HG03520 (cell line): ENCODE data around the gene PRM1.

Experiments
- ATAC-seq: cut with Tn5 transposase; IDR thresholded peaks from one replicate; pipeline ENCODE4 v1.9.1; 2021; ENCODE audit warnings: mild to moderate bottlenecking, moderate library complexity; ENCODE audit not compliant: unreplicated experiment

Gene PRM1

DNA sequence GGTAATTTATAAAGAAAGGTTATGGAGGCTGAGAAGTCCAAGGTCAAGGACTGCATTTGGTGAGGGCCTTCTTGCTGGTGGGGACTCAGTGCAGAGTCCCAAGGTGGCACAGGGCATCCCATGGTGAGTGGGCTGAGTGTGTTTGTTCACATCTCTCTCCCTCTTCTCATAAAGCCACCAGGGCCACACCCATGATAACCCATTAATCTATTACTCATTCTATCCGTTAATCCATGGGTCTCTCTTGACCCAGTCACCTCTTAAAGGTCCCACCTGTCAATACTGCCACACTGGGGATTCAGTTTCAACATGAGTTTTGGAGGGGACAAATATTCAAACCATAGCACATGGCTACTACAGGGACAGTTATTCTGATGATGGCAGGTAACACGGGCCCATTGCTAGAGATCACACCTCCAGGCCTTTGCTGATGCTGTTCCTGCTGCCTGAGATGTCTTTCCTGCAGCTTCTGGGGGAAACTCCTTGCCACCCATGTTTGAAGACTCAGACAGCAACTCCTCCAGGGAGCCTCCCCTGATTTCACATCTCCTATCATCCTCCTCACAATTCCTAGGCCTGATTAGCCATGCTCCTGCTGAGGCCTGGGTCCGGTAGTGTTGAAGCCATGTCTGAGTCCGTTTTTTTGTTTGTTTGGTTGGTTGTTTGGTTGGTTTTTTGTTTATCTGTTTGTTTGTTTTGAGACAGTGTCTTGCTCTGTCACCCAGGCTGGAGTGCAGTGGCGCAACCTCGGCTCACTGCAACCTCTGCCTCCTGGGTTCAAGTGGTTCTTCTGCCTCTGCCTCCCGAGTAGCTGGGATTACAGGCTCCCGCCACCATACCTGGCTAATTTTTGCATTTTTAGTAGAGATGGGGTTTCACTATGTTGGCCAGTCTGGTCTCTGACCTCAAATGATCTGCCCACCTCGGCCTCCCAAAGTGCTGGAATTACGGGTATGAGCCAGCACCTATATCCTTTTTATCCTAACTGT, 41.2 kb downstream of the PRM1 start:
- no peak for ATAC-seq

DNA sequence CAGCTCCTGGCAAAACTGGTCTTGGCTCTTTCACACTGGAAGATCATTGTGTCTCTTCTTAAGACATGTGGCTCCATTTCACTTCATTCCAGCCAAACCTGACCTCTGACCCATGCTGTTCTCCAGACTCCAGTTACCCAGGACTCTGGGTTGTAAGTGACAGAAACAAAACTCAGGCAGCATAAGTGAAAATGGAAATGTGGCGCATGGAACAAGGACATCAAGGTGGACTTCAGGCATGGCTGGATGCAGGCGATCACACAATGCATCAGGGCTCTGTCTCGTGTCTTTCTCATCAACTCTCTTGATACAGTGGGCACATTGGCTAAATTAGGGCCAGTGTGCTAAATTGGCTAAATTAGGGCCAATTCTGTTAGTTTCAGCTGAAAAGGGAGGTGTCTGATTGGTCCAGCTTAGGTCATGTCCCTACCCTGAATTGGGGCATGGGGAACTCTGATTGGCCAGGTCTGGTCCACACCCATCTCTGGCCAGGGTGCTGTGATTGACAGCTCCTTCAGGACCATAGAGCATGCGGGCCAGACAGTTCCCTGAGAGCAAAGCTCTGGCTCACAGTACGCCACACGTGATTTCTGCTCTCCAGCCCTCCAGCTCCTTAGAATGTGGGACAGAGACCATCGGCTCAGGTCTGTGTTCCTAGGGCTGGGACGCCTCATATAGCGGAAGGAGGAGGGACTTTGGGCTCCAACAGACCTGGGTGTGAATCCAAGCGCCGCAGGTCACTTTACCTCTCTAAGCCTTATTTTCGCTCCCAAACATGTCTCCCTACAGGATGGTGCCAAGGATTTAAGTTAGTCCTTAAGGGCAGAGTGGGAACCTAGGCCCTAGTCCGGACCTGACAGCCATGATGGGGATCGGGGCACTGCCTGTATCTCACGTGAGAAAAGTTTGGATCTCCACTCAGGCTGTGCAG, 42.6 kb downstream of the PRM1 start:
- ATAC-seq, result no peak

- ATAC-seq, result no peak
These were observed 44.5 kb downstream of the PRM1 start for GRCh38 chr16:11236461-11237254.

GRCh38 chr16:11235703-11235991, 45.5 kb downstream of the PRM1 start:
- no peak for ATAC-seq

DNA sequence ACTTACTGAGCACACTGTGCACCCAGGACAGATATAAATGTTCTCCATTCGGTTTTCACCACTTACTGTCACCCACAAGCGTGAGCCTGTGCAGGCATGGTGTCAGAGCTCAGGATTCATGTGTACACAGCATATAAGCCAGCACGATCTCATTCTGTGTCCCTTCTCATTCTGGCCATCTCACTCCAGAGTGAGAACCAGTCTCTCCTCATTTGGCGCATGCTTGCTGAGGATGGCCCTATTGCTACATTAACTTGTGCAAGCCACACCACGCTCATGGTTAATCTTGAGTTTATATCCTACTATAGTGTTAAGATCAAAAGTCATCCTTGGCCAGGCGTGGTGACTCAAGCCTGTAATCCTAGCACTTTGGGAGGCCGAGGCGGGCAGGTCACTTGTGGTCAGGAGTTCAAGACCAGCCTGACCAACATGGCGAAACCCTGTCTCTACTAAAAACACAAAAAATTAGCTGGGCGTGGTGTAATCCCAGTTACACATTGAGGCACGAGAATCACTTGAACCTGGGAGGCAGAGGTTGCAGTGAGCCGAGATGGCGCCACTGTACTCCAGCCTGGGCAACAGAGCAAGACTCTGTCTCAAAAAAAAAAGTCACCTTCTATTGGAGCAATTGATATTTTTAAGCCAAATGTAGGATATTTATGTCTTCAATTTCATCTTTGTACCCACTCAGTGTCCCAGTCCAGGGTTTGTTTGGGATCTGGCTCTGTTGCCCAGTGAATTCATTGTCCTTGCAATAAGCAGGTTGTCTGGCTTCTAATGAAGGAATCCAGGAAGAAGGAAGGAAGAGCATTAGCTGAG, 46.0 kb downstream of the PRM1 start:
- ATAC-seq, result no peak

- no peak for ATAC-seq
These were observed 47.3 kb downstream of the PRM1 start for GRCh38 chr16:11233727-11234376.

- peak; percentile 53 for ATAC-seq
These were observed 48.0 kb downstream of the PRM1 start for GRCh38 chr16:11232852-11233726.

DNA sequence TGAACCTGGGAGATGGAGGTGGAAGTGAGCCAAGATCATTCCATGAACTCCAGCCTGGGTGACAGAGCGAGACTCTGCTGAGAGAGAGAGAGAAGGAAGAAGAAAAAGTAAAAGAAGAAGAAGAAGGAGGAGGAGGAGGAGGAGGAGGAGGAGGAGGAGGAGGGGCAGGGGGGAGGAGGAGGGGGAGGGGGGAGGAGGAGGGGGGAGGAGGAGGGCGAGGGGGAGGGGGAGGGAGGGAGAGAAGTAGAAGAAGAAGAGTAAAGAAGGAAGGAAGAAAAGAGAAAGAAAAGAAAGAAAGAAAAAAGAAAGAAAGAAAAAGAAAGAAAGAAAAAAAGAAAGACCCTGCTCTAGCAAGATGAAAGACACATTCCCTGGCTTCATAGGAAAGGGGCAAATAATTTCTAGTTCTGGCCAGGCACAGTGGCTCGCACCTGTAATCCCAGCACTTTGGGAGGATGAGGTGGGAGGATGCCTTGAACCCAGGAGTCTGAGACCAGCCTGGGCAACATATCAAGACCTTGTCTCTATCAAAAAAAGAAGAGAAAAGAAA, 48.8 kb downstream of the PRM1 start:
- no peak for ATAC-seq

- no peak for ATAC-seq
These were observed 49.7 kb downstream of the PRM1 start for GRCh38 chr16:11231367-11231970.
